Liver (tissue), 9 donors: Measurements from ENCODE around the gene PROSER3. TPM values are rescaled to one million over a fixed set of nuclear protein-coding genes. Genes with fewer than 3 reads are reported as not detected.

Experiments
- DNase-seq: peaks from one replicate; pipeline ENCODE4 v3.0.0-alpha.2; 2017; ENCODE audit warnings: low spot score
- H3K27ac ChIP-seq, 2 donors: one replicate each; pipeline ENCODE4 v1.7.0; 2013; ENCODE audit warnings: inconsistent platforms in 2 of 2, low read length in 2 of 2, control low read depth in 1 of 2, low read depth in 1 of 2, mild to moderate bottlenecking in 1 of 2
- H3K27me3 ChIP-seq, 4 donors: one replicate each; pipeline versions ENCODE4 v1.6.1 to v1.7.0; 2013; ENCODE audit warnings: low read length in 3 of 4, inconsistent platforms in 1 of 4, mild to moderate bottlenecking in 1 of 4, moderate library complexity in 1 of 4; ENCODE audit not compliant: control insufficient read depth in 4 of 4, insufficient read depth in 4 of 4
- H3K36me3 ChIP-seq, 4 donors: one replicate each; pipeline versions ENCODE4 v1.6.1 to v1.7.0; 2013; ENCODE audit warnings: low read length in 3 of 4, mild to moderate bottlenecking in 3 of 4, low read depth in 1 of 4, moderate library complexity in 1 of 4; ENCODE audit not compliant: control insufficient read depth in 4 of 4, insufficient read depth in 3 of 4
- H3K4me1 ChIP-seq, 4 donors: one replicate each; pipeline versions ENCODE4 v1.6.1 to v1.7.0; 2013; ENCODE audit warnings: low read length in 3 of 4, mild to moderate bottlenecking in 3 of 4, moderate library complexity in 1 of 4; ENCODE audit not compliant: control insufficient read depth in 4 of 4, insufficient read depth in 4 of 4
- H3K4me3 ChIP-seq, 3 donors: one replicate each; pipeline versions ENCODE4 v1.6.1 to v1.7.0; 2013; ENCODE audit warnings: low read length in 3 of 3, control low read depth in 1 of 3, low read depth in 1 of 3, mild to moderate bottlenecking in 1 of 3
- H3K9ac ChIP-seq, 2 donors: one replicate each; pipeline ENCODE4 v1.7.0; 2013; ENCODE audit warnings: low read length in 2 of 2, mild to moderate bottlenecking in 2 of 2, moderate library complexity in 2 of 2, control low read depth in 1 of 2, low read depth in 1 of 2
- H3K9me3 ChIP-seq, 4 donors: one replicate each; pipeline versions ENCODE4 v1.6.1 to v1.7.0; 2013; ENCODE audit warnings: low read length in 3 of 4; ENCODE audit not compliant: control insufficient read depth in 4 of 4
- EGR1 ChIP-seq, 2 donors: IDR thresholded peaks; 2 replicates each; pipeline ENCODE4 v1.6.1; 2016 to 2018; ENCODE audit warnings: antibody characterized with exemption in 2 of 2, low read depth in 2 of 2
- FOXA1 ChIP-seq: IDR thresholded peaks from 2 replicates; pipeline ENCODE4 v1.6.1; 2016; ENCODE audit warnings: antibody characterized with exemption
- GABPA ChIP-seq, 2 donors: IDR thresholded peaks in 1 of 2; conservative IDR thresholded peaks in 1 of 2; 2 replicates each; pipeline ENCODE4 v1.6.1; 2016; ENCODE audit warnings: antibody characterized with exemption in 2 of 2, mild to moderate bottlenecking in 1 of 2, moderate library complexity in 1 of 2
- HNF4A ChIP-seq, 2 donors: conservative IDR thresholded peaks; 2 replicates each; pipeline ENCODE4 v1.6.1; 2016; ENCODE audit warnings: antibody characterized with exemption in 2 of 2, mild to moderate bottlenecking in 2 of 2
- HNF4G ChIP-seq: IDR thresholded peaks from 2 replicates; pipeline ENCODE4 v1.6.1; 2016; ENCODE audit warnings: antibody characterized with exemption
- JUND ChIP-seq, 2 donors: IDR thresholded peaks; 2 replicates each; pipeline ENCODE4 v1.6.1; 2016; ENCODE audit warnings: antibody characterized with exemption in 2 of 2
- NR2F2 ChIP-seq: IDR thresholded peaks from 2 replicates; pipeline ENCODE4 v1.6.1; 2016; ENCODE audit warnings: antibody characterized with exemption
- RAD21 ChIP-seq, 2 donors: IDR thresholded peaks; 2 replicates each; pipeline ENCODE4 v1.6.1; 2016; ENCODE audit warnings: antibody characterized with exemption in 2 of 2, mild to moderate bottlenecking in 2 of 2
- RXRA ChIP-seq, 2 donors: IDR thresholded peaks; 2 replicates each; pipeline ENCODE4 v1.6.1; 2017 to 2018; ENCODE audit warnings: antibody characterized with exemption in 2 of 2, mild to moderate bottlenecking in 1 of 2
- SP1 ChIP-seq: IDR thresholded peaks from 2 replicates; pipeline ENCODE4 v1.6.1; 2018; ENCODE audit warnings: antibody characterized with exemption, mild to moderate bottlenecking
- TAF1 ChIP-seq: conservative IDR thresholded peaks from 2 replicates; pipeline ENCODE4 v1.6.1; 2016; ENCODE audit warnings: antibody characterized with exemption, mild to moderate bottlenecking
- YY1 ChIP-seq: IDR thresholded peaks from 2 replicates; pipeline ENCODE4 v1.6.1; 2016; ENCODE audit warnings: antibody characterized with exemption, mild to moderate bottlenecking
- WGBS: extraction: QIAGEN DNeasy Blood & Tissue Kit; methylation state at CpG from one replicate; pipeline ENCODE4 v1.1.7; 2013; 5-methylcytosine and 5-hydroxymethylcytosine counted together
- polyA plus RNA-seq, 2 donors: library from polyadenylated mRNA; stranded (reverse) in 1 of 2; unstranded in 1 of 2; fragments of 200-250 nt in 1 of 2; fragments of >200 nt in 1 of 2; fragmentation: Nextera tagmentation in 1 of 2; extraction: Ambion mirVana in 1 of 2; gene quantifications; one replicate each; pipeline versions ENCODE4 v1.2.1 to v1.2.3, GENCODE V29; 2013 to 2015
- total RNA-seq, 2 donors: library from RNA; depleted of rRNA; stranded (reverse); fragments of >200 nt; gene quantifications; one replicate each; pipeline ENCODE4 v1.2.3, GENCODE V29; 2014
- TF ChIP-seq, protein P1 (sequence below): IDR thresholded peaks from 2 replicates; pipeline ENCODE4 v1.6.1; 2016; ENCODE audit warnings: antibody characterized with exemption
- TF ChIP-seq, protein P2 (sequence below): IDR thresholded peaks from 2 replicates; pipeline ENCODE4 v1.6.1; 2016; ENCODE audit warnings: antibody characterized with exemption, mild to moderate bottlenecking
- TF ChIP-seq, protein P3 (sequence below): IDR thresholded peaks from 2 replicates; pipeline ENCODE4 v1.6.1; 2016; ENCODE audit warnings: antibody characterized with exemption
- TF ChIP-seq, protein P4 (sequence below): fragments of 150-350 bp; IDR thresholded peaks from 2 replicates; pipeline ENCODE4 v1.5.1; 2017; ENCODE audit warnings: improper control_type of control experiment, low read depth, low read length; ENCODE audit not compliant: missing input control
- donor health status: healthy.
- donor health status: healthy.
- donor health status: healthy.
- donor health status: healthy.
- donor health status: healthy.

PROSER3 gene
- total and polyA plus RNA-seq, 4 donors: 2.1 to 4.5 (median 2.7) TPM

DNA sequence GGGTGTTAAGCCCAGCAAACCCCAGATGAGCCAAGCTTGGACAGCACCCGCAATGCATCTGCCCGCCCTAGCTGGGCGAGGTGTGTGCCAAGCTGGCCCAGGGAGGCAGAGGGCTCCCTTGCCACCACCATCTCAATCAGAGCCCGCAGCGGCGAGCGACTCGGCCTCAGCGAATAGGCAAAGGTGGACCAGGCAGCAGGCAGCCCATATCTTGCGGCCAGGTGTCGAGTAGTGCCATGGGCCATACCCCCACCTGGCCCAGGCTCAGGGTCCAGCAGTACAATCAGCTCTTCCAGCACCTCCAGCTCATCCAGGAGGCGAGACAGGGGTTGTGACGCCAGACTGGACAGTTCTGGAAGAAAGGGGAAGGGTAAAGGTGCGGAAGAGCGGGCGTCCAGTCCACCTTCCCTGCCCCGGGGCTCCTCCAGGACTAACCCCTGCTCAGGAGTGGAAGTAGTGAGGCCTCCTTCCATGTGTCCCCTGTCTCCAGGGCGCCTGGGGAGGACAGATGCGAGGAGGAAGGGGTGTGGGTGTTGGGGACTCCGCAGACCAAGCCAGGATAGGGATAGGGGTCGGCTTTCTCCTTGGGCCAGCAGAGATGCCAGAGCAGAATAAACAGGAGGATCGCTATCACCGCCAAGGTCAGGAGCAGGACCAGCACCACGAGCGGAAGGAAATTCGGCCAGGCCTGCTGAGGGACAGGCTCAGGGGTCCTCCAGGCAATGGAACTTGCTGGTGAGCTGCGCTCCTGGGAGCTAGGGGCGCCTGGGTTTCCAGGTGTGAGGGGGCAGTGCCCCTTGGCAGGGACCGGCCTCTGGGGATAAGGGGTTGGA lies 18.5 kb upstream of the PROSER3 start:
- peak overlapping the region; percentile 78 to 82 for H3K27ac ChIP-seq
- no peaks in the 10 kb centered on the region for H3K27me3 ChIP-seq
- no peaks in the 10 kb centered on the region for H3K9me3 ChIP-seq
- H3K4me1 ChIP-seq: peaks cover 12 to 45% (median 17%) of the 10 kb centered on the region in 4 donors
- H3K4me3 ChIP-seq: peak overlapping the region; percentile 55 to 73 (median 60)
- H3K36me3 ChIP-seq: peaks cover 11 to 41% (median 12%) of the 10 kb centered on the region in 4 donors
- peak overlapping the region in 1 of 2 donors; percentile 15 for H3K9ac ChIP-seq
- WGBS: 77% methylated on average over 29 of the region's 29 CpGs
- no peak for DNase-seq
- TF ChIP-seq HNF4G (no peak), HNF4A (conservative IDR thresholded peaks at IDR 0.05) (no peak), SP1 (no peak), FOXA1 (no peak), GABPA (IDR thresholded peaks at IDR 0.05 in 1 of 2, conservative IDR thresholded peaks at IDR 0.05 in 1 of 2) (no peak), RAD21 (IDR thresholded peaks at IDR 0.05) (no peak), YY1 (no peak), NR2F2 (no peak), TAF1 (no peak), JUND (IDR thresholded peaks at IDR 0.05) (no peak)
- TF ChIP-seq, protein P1, sequence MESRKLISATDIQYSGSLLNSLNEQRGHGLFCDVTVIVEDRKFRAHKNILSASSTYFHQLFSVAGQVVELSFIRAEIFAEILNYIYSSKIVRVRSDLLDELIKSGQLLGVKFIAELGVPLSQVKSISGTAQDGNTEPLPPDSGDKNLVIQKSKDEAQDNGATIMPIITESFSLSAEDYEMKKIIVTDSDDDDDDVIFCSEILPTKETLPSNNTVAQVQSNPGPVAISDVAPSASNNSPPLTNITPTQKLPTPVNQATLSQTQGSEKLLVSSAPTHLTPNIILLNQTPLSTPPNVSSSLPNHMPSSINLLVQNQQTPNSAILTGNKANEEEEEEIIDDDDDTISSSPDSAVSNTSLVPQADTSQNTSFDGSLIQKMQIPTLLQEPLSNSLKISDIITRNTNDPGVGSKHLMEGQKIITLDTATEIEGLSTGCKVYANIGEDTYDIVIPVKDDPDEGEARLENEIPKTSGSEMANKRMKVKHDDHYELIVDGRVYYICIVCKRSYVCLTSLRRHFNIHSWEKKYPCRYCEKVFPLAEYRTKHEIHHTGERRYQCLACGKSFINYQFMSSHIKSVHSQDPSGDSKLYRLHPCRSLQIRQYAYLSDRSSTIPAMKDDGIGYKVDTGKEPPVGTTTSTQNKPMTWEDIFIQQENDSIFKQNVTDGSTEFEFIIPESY: no peak
- TF ChIP-seq, protein P2, sequence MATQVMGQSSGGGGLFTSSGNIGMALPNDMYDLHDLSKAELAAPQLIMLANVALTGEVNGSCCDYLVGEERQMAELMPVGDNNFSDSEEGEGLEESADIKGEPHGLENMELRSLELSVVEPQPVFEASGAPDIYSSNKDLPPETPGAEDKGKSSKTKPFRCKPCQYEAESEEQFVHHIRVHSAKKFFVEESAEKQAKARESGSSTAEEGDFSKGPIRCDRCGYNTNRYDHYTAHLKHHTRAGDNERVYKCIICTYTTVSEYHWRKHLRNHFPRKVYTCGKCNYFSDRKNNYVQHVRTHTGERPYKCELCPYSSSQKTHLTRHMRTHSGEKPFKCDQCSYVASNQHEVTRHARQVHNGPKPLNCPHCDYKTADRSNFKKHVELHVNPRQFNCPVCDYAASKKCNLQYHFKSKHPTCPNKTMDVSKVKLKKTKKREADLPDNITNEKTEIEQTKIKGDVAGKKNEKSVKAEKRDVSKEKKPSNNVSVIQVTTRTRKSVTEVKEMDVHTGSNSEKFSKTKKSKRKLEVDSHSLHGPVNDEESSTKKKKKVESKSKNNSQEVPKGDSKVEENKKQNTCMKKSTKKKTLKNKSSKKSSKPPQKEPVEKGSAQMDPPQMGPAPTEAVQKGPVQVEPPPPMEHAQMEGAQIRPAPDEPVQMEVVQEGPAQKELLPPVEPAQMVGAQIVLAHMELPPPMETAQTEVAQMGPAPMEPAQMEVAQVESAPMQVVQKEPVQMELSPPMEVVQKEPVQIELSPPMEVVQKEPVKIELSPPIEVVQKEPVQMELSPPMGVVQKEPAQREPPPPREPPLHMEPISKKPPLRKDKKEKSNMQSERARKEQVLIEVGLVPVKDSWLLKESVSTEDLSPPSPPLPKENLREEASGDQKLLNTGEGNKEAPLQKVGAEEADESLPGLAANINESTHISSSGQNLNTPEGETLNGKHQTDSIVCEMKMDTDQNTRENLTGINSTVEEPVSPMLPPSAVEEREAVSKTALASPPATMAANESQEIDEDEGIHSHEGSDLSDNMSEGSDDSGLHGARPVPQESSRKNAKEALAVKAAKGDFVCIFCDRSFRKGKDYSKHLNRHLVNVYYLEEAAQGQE: no peak
- TF ChIP-seq, protein P3, sequence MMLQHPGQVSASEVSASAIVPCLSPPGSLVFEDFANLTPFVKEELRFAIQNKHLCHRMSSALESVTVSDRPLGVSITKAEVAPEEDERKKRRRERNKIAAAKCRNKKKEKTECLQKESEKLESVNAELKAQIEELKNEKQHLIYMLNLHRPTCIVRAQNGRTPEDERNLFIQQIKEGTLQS: no peak

DNA sequence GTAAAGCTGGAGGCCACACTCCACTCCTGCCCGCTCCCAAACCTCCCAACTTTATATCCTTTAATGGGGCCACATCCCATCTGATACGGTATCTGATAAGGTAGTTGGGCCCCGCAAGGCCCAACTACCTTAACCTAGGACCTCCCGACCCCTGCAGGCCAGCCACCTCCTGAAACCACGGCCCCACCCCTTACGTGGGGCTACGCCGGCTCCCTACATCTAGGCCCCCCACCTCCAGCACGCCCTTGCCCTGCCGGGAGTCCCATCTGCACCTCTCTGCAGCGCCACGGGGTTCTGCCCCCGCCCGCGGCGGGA lies 17.9 kb upstream of the PROSER3 start:
- DNase-seq: no peak
- Histone ChIP-seq H3K4me3 (peak overlapping the region; percentile 55 to 73 (median 60)), H3K27me3 (no peaks in the 10 kb centered on the region), H3K4me1 (peaks cover 12 to 48% (median 19%) of the 10 kb centered on the region in 4 donors), H3K9me3 (no peaks in the 10 kb centered on the region), H3K9ac (no peak overlapping the region), H3K36me3 (peaks cover 9 to 37% (median 11%) of the 10 kb centered on the region in 4 donors), H3K27ac (peak overlapping the region; percentile 78 to 82)
- WGBS: 5% methylated on average over 16 of the region's 16 CpGs
- TF ChIP-seq, protein P3: no peak
- TF ChIP-seq EGR1 (IDR thresholded peaks at IDR 0.05; ENCODE audit: low read depth in 2 of 2) (no peak), YY1 (no peak), GABPA (IDR thresholded peaks at IDR 0.05 in 1 of 2, conservative IDR thresholded peaks at IDR 0.05 in 1 of 2) (no peak), RAD21 (IDR thresholded peaks at IDR 0.05) (no peak), FOXA1 (no peak), RXRA (IDR thresholded peaks at IDR 0.05) (no peak), HNF4G (no peak)
- TF ChIP-seq, protein P2: no peak
- TF ChIP-seq, protein P1: no peak
- TF ChIP-seq, protein P4, sequence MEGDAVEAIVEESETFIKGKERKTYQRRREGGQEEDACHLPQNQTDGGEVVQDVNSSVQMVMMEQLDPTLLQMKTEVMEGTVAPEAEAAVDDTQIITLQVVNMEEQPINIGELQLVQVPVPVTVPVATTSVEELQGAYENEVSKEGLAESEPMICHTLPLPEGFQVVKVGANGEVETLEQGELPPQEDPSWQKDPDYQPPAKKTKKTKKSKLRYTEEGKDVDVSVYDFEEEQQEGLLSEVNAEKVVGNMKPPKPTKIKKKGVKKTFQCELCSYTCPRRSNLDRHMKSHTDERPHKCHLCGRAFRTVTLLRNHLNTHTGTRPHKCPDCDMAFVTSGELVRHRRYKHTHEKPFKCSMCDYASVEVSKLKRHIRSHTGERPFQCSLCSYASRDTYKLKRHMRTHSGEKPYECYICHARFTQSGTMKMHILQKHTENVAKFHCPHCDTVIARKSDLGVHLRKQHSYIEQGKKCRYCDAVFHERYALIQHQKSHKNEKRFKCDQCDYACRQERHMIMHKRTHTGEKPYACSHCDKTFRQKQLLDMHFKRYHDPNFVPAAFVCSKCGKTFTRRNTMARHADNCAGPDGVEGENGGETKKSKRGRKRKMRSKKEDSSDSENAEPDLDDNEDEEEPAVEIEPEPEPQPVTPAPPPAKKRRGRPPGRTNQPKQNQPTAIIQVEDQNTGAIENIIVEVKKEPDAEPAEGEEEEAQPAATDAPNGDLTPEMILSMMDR: no peak
